ENCODE results near the gene ADORA2B. TPM values are rescaled to one million over a fixed set of nuclear protein-coding genes. Genes with fewer than 3 reads are reported as not detected.

ADORA2B gene
- total and polyA plus RNA-seq, 2 experiments from 2014 or later = 10.3 to 13.7 TPM

DNA sequence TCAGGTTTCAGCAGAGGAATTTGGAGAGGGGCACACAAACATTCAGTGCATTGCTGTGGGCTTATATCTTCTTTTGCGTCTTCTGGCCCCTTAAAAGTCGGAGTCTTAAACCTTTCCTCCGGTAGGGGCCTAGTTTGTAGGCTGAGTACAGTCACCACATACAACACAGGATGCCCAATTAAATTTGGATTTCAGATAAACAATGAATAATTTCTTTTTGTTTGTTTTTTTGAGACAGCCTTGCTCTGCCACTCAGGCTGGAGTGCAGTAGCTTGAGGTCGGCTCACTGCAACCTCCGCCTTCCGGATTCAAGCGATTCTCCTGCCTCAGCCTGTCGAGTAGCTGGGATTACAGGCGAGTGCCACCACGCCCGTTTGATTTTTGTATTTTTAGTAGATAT is 26.7 kb upstream of the ADORA2B start:
- in situ Hi-C loops (cut with MboI) = no loop called here
- no peak for DNase-seq
- Histone ChIP-seq H4K20me1 (ENCODE audit: insufficient read depth) (no peaks in the 10 kb centered on the region), H3K79me2 (ENCODE audit: insufficient read depth) (no peaks in the 10 kb centered on the region), H3K4me2 (ENCODE audit: unreplicated experiment) (no peak overlapping the region), H3K36me3 (ENCODE audit: low read depth) (no peaks in the 10 kb centered on the region), H2AFZ (no peak overlapping the region), H3K27me3 (replicated peaks; ENCODE audit: insufficient read depth) (no peaks in the 10 kb centered on the region), H3K4me3 (no peak overlapping the region), H3K4me1 (ENCODE audit: insufficient read depth) (0 out of 2 replicates have a peak, but pooled peaks cover 7% of the 10 kb centered on the region), H3K27ac (no peak overlapping the region), H3K9ac (no peak overlapping the region), H3K9me3 (ENCODE audit: low read depth) (no peaks in the 10 kb centered on the region), H3F3A (ENCODE audit: insufficient read depth) (peaks cover 29% of the 10 kb centered on the region), H3K9me2 (ENCODE audit: insufficient read depth) (no peaks in the 10 kb centered on the region)
- TF ChIP-seq EZH2 (IDR thresholded peaks at IDR 0.05; ENCODE audit: insufficient read depth, poor library complexity, severe bottlenecking) = no peak
- no peak for TF ChIP-seq EZH2phosphoT487 (IDR thresholded peaks at IDR 0.05; ENCODE audit: insufficient read depth, low read depth)
- WGBS, 2 experiments (ENCODE audit: low coverage in 1 of 2, low lambda C conversion rate in 2 of 2, missing lambda C conversion rate in 2 of 2) = 88 to 89% methylated on average over 11 of the region's 11 CpGs

DNA sequence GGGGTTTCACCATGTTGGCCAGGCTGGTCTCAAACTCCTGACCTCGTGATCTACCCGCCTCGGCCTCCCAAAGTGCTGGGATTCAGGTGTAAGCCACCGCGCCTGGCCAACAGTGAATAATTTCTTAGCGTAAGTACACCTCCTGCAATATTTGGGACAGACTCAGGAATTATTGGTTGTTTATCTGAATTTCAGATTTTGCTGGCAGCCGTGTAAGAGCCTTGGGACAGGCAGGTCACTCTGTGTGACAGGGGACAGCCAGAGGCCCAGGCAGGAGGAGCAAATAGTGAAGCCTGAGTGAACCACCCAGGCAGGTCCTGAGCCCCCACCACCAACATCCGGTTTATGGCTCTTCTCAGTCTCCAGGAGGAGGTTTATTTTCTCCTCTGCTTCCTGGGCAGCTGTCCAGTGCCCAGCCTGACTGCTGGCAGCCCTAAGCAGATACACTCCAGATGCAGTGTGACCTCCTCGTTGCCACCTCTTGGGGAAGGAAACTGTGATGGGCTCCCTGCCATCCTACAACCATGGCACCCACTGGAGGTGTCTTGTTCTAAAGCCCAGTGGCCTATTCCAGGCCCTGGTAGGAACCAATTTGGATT is 26.2 kb upstream of the ADORA2B start:
- Histone ChIP-seq H3K36me3 (ENCODE audit: low read depth) (no peaks in the 10 kb centered on the region), H3K9me2 (ENCODE audit: insufficient read depth) (no peaks in the 10 kb centered on the region), H3K4me1 (ENCODE audit: insufficient read depth) (0 out of 2 replicates have a peak, but pooled peaks cover 7% of the 10 kb centered on the region), H3K79me2 (ENCODE audit: insufficient read depth) (no peaks in the 10 kb centered on the region), H3K27me3 (replicated peaks; ENCODE audit: insufficient read depth) (no peaks in the 10 kb centered on the region), H4K20me1 (ENCODE audit: insufficient read depth) (no peaks in the 10 kb centered on the region), H2AFZ (no peak overlapping the region), H3K4me2 (ENCODE audit: unreplicated experiment) (no peak overlapping the region), H3K9ac (no peak overlapping the region), H3K9me3 (ENCODE audit: low read depth) (no peaks in the 10 kb centered on the region), H3K4me3 (no peak overlapping the region), H3K27ac (no peak overlapping the region), H3F3A (ENCODE audit: insufficient read depth) (peaks cover 29% of the 10 kb centered on the region)
- no peak for TF ChIP-seq EZH2 (IDR thresholded peaks at IDR 0.05; ENCODE audit: insufficient read depth, poor library complexity, severe bottlenecking)
- no peak for TF ChIP-seq EZH2phosphoT487 (IDR thresholded peaks at IDR 0.05; ENCODE audit: insufficient read depth, low read depth)
- DNase-seq = peak; percentile 9
- in situ Hi-C loops (cut with MboI) = no loop called here
- WGBS, 2 experiments (ENCODE audit: low coverage in 1 of 2, low lambda C conversion rate in 2 of 2, missing lambda C conversion rate in 2 of 2) = 95 to 97% methylated on average over 9 of the region's 9 CpGs

DNA sequence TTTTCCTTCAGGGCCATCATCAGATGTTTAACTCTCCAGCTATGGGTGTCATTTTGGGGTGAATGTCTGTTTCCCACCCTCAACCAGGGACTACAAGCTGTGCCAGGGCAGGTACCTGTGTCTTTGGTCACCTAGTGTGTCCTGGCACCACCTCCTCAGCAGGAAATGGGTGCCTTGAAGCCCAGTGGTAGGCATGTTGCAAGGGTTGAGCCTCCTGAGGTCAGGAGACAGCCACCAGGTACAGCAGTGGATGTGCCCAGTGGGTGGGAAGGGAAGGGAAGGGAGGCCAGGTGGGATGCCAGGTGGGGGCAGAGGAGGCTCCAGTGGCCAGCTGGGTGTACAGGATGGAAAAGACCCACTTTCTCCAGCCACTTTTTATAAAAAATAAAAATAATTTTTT is 25.5 kb upstream of the ADORA2B start:
- in situ Hi-C loops (cut with MboI) = no loop called here
- Histone ChIP-seq H3K79me2 (ENCODE audit: insufficient read depth) (no peaks in the 10 kb centered on the region), H2AFZ (no peak overlapping the region), H4K20me1 (ENCODE audit: insufficient read depth) (no peaks in the 10 kb centered on the region), H3F3A (ENCODE audit: insufficient read depth) (peaks cover 25% of the 10 kb centered on the region), H3K9me2 (ENCODE audit: insufficient read depth) (no peaks in the 10 kb centered on the region), H3K27me3 (replicated peaks; ENCODE audit: insufficient read depth) (no peaks in the 10 kb centered on the region), H3K4me1 (ENCODE audit: insufficient read depth) (0 out of 2 replicates have a peak, but pooled peaks cover 5% of the 10 kb centered on the region), H3K9ac (no peak overlapping the region), H3K27ac (no peak overlapping the region), H3K4me3 (no peak overlapping the region), H3K9me3 (ENCODE audit: low read depth) (no peaks in the 10 kb centered on the region), H3K4me2 (ENCODE audit: unreplicated experiment) (no peak overlapping the region), H3K36me3 (ENCODE audit: low read depth) (no peaks in the 10 kb centered on the region)
- DNase-seq = no peak
- TF ChIP-seq EZH2phosphoT487 (IDR thresholded peaks at IDR 0.05; ENCODE audit: insufficient read depth, low read depth) = no peak
- TF ChIP-seq EZH2 (IDR thresholded peaks at IDR 0.05; ENCODE audit: insufficient read depth, poor library complexity, severe bottlenecking) = no peak

GRCh38 chr17:15920758-15921239 is 24.1 kb upstream of the ADORA2B start:
- in situ Hi-C loops (cut with MboI) = no loop called here
- no peaks in the 10 kb centered on the region for H3K36me3 ChIP-seq (ENCODE audit: low read depth)
- peak; percentile 90 for DNase-seq
- no peaks in the 10 kb centered on the region for H3K79me2 ChIP-seq (ENCODE audit: insufficient read depth)
- no peaks in the 10 kb centered on the region for H3K27me3 ChIP-seq (replicated peaks; ENCODE audit: insufficient read depth)
- no peak overlapping the region for H3K4me2 ChIP-seq (ENCODE audit: unreplicated experiment)
- 22 to 29% methylated on average over 9 of the region's 9 CpGs for WGBS, 2 experiments (ENCODE audit: low coverage in 1 of 2, low lambda C conversion rate in 2 of 2, missing lambda C conversion rate in 2 of 2)
- H3K4me1 ChIP-seq (ENCODE audit: insufficient read depth) = 0 out of 2 replicates have a peak, but pooled peaks cover 3% of the 10 kb centered on the region
- H3K9me3 ChIP-seq (ENCODE audit: low read depth) = no peaks in the 10 kb centered on the region
- TF ChIP-seq EZH2 (IDR thresholded peaks at IDR 0.05; ENCODE audit: insufficient read depth, poor library complexity, severe bottlenecking) (no peak), EZH2phosphoT487 (IDR thresholded peaks at IDR 0.05; ENCODE audit: insufficient read depth, low read depth) (no peak)
- peak overlapping the region; percentile 6; the same call in 1 of the 2 replicates for H3K9ac ChIP-seq
- no peaks in the 10 kb centered on the region for H3K9me2 ChIP-seq (ENCODE audit: insufficient read depth)
- H4K20me1 ChIP-seq (ENCODE audit: insufficient read depth) = no peaks in the 10 kb centered on the region
- H3K4me3 ChIP-seq = no peak overlapping the region
- H3K27ac ChIP-seq = peak overlapping the region; percentile 55
- H3F3A ChIP-seq (ENCODE audit: insufficient read depth) = peaks cover 16% of the 10 kb centered on the region; the same call in 1 of the 2 replicates
- no peak overlapping the region for H2AFZ ChIP-seq

Data from GM23248 (cell line).